Neuron (in vitro differentiated cells): ENCODE data around the gene NES.

Experiments used
- H2AFZ ChIP-seq: one replicate; pipeline ENCODE4 v1.6.1; 2013; ENCODE audit warnings: low read depth, mild to moderate bottlenecking, inconsistent platforms, low read length, moderate library complexity
- H3K27me3 ChIP-seq: one replicate; pipeline ENCODE4 v1.6.1; 2013; ENCODE audit warnings: low read length; ENCODE audit not compliant: insufficient read depth
- H3K36me3 ChIP-seq: one replicate; pipeline ENCODE4 v1.6.1; 2013; ENCODE audit warnings: low read length; ENCODE audit not compliant: insufficient read depth
- H3K4me1 ChIP-seq: one replicate; pipeline ENCODE4 v1.6.1; 2013; ENCODE audit warnings: low read length; ENCODE audit not compliant: insufficient read depth
- H3K4me3 ChIP-seq: 2 replicates; pipeline ENCODE4 v1.5.1; 2013; ENCODE audit warnings: mild to moderate bottlenecking, low read length, moderate library complexity
- H3K9me3 ChIP-seq: one replicate; pipeline ENCODE4 v1.6.1; 2013; ENCODE audit warnings: low read length

NES gene

DNA sequence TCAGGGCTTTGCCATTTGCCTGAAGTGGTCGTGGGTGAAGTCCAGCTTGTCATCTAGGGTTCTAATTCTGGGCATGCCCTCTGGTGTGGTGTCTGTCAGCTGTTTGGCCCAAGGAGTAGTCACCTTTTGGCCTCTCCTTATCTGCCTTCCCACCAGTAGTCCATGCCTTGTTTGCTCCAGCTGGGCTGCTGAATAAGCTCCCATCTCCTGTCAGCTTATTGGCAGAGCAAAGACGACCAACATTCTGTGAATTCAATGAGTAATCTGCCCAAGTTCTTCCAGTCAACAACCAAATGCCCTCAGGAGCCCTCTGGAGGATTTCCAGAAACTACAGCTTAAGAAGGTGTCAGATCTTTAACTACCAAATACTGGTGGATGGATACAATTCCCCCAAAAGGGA is 28.3 kb downstream of the NES start:
- no peaks in the 10 kb centered on the region for H3K4me1 ChIP-seq
- H2AFZ ChIP-seq, result no peak overlapping the region
- H3K27me3 ChIP-seq, result no peaks in the 10 kb centered on the region
- no peak overlapping the region for H3K4me3 ChIP-seq
- H3K9me3 ChIP-seq, result no peaks in the 10 kb centered on the region
- H3K36me3 ChIP-seq, result no peaks in the 10 kb centered on the region

DNA sequence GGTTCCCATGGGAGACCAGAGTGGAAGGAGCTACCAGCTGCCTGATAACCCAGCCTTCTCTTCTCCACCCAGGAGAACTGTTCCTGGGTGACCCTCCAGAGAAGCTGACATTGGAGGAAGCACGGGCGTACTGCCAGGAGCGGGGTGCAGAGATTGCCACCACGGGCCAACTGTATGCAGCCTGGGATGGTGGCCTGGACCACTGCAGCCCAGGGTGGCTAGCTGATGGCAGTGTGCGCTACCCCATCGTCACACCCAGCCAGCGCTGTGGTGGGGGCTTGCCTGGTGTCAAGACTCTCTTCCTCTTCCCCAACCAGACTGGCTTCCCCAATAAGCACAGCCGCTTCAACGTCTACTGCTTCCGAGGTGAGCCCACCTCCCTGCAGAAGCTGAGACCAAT is 28.7 kb downstream of the NES start:
- Histone ChIP-seq H3K4me1 (no peaks in the 10 kb centered on the region), H3K4me3 (no peak overlapping the region), H3K36me3 (no peaks in the 10 kb centered on the region), H3K27me3 (peaks cover 3% of the 10 kb centered on the region), H2AFZ (no peak overlapping the region), H3K9me3 (no peaks in the 10 kb centered on the region)

DNA sequence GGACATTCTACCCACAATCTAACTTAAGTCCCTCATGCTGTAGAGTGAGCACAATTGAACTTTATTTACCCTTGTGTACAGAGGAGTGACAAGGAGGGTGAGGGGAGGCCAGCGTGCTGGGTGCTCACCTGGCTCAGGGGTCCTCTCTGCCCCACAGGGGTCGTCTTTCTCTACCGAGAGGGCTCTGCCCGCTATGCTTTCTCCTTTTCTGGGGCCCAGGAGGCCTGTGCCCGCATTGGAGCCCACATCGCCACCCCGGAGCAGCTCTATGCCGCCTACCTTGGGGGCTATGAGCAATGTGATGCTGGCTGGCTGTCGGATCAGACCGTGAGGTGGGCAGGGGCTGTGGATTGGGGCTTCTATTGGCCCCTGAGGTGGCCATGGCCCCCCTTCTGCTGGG is 29.9 kb downstream of the NES start:
- H3K27me3 ChIP-seq, result peaks cover 12% of the 10 kb centered on the region
- no peak overlapping the region for H2AFZ ChIP-seq
- H3K4me1 ChIP-seq, result peaks cover 2% of the 10 kb centered on the region
- no peaks in the 10 kb centered on the region for H3K36me3 ChIP-seq
- H3K9me3 ChIP-seq, result no peaks in the 10 kb centered on the region
- no peak overlapping the region for H3K4me3 ChIP-seq

GRCh38 chr1:156646738-156647211 is 30.4 kb downstream of the NES start:
- Histone ChIP-seq H3K27me3 (peaks cover 12% of the 10 kb centered on the region), H2AFZ (no peak overlapping the region)

DNA sequence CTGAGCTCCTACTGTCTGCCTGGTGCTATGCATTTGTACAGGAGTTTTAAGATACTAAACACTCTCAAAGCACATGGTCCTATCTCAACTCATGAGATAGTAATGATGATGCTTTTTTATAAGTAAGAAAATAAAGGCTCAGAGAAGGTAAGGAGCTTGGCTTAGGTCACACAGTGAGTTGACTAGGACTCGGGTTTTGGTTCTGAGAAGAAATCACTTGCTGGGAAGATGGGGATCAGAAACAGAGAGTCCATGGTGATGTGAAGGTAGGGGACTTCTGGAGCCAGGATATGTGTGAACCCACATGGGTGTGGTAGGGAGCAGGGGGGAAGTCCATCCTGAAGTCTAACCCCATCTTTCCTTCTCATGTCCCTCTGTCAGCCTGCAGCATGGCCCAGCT is 31.5 kb downstream of the NES start:
- H2AFZ ChIP-seq, result no peak overlapping the region
- peaks cover 17% of the 10 kb centered on the region for H3K4me1 ChIP-seq
- no peaks in the 10 kb centered on the region for H3K36me3 ChIP-seq
- no peaks in the 10 kb centered on the region for H3K9me3 ChIP-seq
- H3K27me3 ChIP-seq, result peaks cover 12% of the 10 kb centered on the region
- H3K4me3 ChIP-seq, result no peak overlapping the region

More at GRCh38 chr1:156646738-156647211, 30.4 kb downstream of the NES start:
- Histone ChIP-seq H3K4me3 (no peak overlapping the region), H3K9me3 (no peaks in the 10 kb centered on the region), H3K36me3 (no peaks in the 10 kb centered on the region), H3K4me1 (peaks cover 6% of the 10 kb centered on the region)

GRCh38 chr1:156645056-156645455 is 32.2 kb downstream of the NES start:
- H3K27me3 ChIP-seq, result peaks cover 13% of the 10 kb centered on the region
- H3K9me3 ChIP-seq, result no peaks in the 10 kb centered on the region
- peaks cover 18% of the 10 kb centered on the region for H3K4me1 ChIP-seq
- H3K36me3 ChIP-seq, result no peaks in the 10 kb centered on the region
- no peak overlapping the region for H3K4me3 ChIP-seq
- H2AFZ ChIP-seq, result no peak overlapping the region

GRCh38 chr1:156644640-156645039 is 32.6 kb downstream of the NES start:
- Histone ChIP-seq H3K36me3 (no peaks in the 10 kb centered on the region), H3K27me3 (peaks cover 17% of the 10 kb centered on the region), H3K4me3 (no peak overlapping the region), H3K4me1 (peaks cover 20% of the 10 kb centered on the region), H2AFZ (no peak overlapping the region), H3K9me3 (no peaks in the 10 kb centered on the region)

DNA sequence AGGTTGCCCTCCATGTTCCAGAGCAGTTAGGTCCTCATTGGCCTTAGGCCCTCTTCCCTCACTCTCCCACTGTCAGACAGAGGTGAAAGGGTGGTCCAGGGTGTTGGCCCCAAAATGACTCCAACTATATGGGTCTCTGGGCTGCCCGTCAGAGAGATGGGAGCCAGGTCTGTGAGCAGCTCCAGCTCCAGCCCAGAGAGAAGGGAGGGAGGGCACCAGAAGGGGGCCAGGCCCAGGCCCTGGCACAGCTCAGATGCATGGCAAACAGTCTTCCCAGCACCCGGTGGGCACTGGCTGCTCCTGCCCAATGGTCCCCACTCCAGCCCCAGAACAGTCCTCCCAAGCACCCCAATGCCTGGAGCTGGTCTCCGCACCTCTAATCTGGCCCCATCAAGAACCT is 33.1 kb downstream of the NES start:
- H3K27me3 ChIP-seq, result peaks cover 22% of the 10 kb centered on the region
- H2AFZ ChIP-seq, result no peak overlapping the region
- H3K36me3 ChIP-seq, result no peaks in the 10 kb centered on the region
- H3K9me3 ChIP-seq, result no peaks in the 10 kb centered on the region
- peaks cover 24% of the 10 kb centered on the region for H3K4me1 ChIP-seq
- no peak overlapping the region for H3K4me3 ChIP-seq

GRCh38 chr1:156643778-156644092 is 33.5 kb downstream of the NES start:
- Histone ChIP-seq H3K36me3 (no peaks in the 10 kb centered on the region), H3K9me3 (no peaks in the 10 kb centered on the region), H3K4me3 (no peak overlapping the region), H3K4me1 (peaks cover 24% of the 10 kb centered on the region), H2AFZ (no peak overlapping the region), H3K27me3 (peaks cover 24% of the 10 kb centered on the region)

GRCh38 chr1:156643049-156643777 is 34.0 kb downstream of the NES start:
- H2AFZ ChIP-seq, result no peak overlapping the region
- peaks cover 26% of the 10 kb centered on the region for H3K27me3 ChIP-seq
- peaks cover 24% of the 10 kb centered on the region for H3K4me1 ChIP-seq
- no peak overlapping the region for H3K4me3 ChIP-seq
- H3K9me3 ChIP-seq, result no peaks in the 10 kb centered on the region
- no peaks in the 10 kb centered on the region for H3K36me3 ChIP-seq

GRCh38 chr1:156642265-156643048 is 34.8 kb downstream of the NES start:
- Histone ChIP-seq H3K4me3 (peak overlapping the region; percentile 41), H3K27me3 (peaks cover 26% of the 10 kb centered on the region), H3K36me3 (no peaks in the 10 kb centered on the region), H3K9me3 (no peaks in the 10 kb centered on the region), H2AFZ (peak overlapping the region; percentile 26), H3K4me1 (peaks cover 24% of the 10 kb centered on the region)

DNA sequence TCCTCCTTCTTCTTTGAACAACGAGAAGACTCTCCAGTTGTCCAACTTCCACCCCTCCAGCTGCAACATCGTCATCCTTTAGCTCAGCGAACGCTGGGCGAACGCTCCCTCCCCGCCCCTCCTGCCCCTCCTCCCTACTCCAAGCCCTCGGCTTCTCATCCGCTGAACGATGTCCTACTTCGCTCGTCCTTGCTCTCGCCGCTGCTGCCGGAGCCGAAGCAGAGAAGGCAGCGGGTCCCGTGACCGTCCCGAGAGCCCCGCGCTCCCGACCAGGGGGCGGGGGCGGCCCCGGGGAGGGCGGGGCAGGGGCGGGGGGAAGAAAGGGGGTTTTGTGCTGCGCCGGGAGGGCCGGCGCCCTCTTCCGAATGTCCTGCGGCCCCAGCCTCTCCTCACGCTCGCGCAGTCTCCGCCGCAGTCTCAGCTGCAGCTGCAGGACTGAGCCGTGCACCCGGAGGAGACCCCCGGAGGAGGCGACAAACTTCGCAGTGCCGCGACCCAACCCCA is 35.4 kb downstream of the NES start, which contains the start of gene BCAN:
TSS of gene BCAN (plus strand) at position 357 of the 504 bp plus-strand sequence. CDS start 3,938 bp downstream, outside the sequence.
- H3K9me3 ChIP-seq, result no peaks in the 10 kb centered on the region
- peaks cover 24% of the 10 kb centered on the region for H3K4me1 ChIP-seq
- H3K27me3 ChIP-seq, result peaks cover 26% of the 10 kb centered on the region

More for the DNA sequence above, 35.4 kb downstream of the NES start, which contains the start of gene BCAN:
- no peaks in the 10 kb centered on the region for H3K36me3 ChIP-seq
- peak within 1 kb of the TSS; percentile 41 for H3K4me3 ChIP-seq
- H2AFZ ChIP-seq, result peak within 1 kb of the TSS; percentile 26
